ENCODE data around the gene TRIM7.

DNA sequence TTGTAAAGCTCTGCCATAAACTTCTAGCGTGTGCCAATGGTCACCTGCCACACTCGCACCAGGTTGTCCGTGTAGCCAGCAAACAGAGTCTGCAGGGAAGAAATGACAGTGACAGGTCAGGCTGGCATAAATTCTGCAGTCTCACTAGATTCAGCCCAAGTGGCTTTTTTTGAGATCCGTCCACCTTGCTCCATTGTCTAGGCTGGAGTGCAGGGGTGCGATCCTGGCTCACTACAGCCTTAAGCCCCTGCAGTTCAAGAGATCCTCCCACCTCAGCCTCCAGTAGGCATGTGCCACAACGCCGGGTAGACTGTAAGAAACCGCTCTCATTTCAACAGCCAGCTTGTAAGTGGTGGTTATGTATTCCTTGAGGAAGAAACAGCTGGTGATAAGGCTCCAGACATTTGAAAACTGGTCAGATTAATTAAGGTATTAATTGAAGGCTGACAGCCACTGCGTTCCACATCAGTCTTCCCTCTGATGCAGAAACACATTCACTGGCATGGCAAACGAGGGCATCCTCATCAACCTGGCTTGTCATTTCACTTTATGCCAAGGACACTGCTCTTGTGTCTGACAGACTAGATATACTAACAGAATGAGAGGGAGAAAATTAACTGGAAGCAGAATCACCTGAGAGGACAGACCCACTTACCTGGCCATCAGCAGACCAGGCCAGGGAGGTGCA, 32.1 kb upstream of the TRIM7 start:
- TF ChIP-seq, protein P1, sequence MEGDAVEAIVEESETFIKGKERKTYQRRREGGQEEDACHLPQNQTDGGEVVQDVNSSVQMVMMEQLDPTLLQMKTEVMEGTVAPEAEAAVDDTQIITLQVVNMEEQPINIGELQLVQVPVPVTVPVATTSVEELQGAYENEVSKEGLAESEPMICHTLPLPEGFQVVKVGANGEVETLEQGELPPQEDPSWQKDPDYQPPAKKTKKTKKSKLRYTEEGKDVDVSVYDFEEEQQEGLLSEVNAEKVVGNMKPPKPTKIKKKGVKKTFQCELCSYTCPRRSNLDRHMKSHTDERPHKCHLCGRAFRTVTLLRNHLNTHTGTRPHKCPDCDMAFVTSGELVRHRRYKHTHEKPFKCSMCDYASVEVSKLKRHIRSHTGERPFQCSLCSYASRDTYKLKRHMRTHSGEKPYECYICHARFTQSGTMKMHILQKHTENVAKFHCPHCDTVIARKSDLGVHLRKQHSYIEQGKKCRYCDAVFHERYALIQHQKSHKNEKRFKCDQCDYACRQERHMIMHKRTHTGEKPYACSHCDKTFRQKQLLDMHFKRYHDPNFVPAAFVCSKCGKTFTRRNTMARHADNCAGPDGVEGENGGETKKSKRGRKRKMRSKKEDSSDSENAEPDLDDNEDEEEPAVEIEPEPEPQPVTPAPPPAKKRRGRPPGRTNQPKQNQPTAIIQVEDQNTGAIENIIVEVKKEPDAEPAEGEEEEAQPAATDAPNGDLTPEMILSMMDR (IDR thresholded peaks at IDR 0.05) = no peak
- TF ChIP-seq EZH2 (IDR thresholded peaks at IDR 0.05; ENCODE audit: borderline replicate concordance, insufficient read depth, low read depth, low read length, poor library complexity, severe bottlenecking) = no peak
